Measurements from ENCODE around the gene MYOM3. TPM values are rescaled to one million over a fixed set of nuclear protein-coding genes. Genes with fewer than 3 reads are reported as not detected.

The MYOM3 gene
- total and polyA plus RNA-seq, 2 of the 13 experiments (the other 11 are each of a cell fraction or from before 2014, with no cell fraction given), result 5.8 to 15.3 TPM

DNA sequence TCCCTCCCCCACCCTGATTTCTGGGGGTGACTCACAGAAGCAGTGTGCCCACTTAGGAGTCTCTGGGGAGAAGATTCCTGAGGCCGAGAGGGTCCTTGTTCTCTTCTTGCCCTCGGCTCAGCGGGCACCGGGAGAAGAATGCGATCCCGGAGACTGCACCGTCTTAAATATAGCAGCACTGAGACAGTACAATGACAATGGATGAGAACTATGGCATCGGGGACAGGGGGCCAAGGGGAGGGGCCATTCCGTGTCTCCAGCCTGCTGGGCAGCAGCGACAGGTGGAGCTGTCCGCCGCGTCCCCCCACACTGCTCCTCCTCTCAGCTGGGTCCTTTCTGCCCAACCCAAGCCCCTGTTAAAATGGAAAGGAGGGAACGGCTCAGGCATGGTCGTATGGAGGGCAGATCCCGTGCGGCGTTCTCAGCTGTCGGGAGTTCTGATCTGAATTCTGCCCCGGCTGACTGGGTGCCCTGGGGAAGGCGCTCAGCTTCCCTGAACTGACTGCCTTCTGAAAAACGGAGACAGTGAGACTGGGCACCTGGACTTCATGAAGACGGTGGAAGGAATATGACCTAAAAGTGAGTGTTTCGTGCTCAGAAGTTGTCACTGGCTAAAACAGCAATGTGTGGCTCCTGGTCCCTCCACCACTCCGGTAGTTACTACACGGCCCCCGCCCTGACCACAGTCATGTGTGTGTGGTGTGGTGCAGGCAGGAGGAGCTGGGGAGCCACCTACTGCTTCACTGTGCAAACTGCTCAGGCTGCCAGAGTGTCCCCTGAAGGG lies at the start of gene MYOM3 (continued):
- TF ChIP-seq HMGXB4 (CRISPR knock-in tag; IDR thresholded peaks at IDR 0.05; ENCODE audit: borderline replicate concordance in 1 of 2, low read depth in 1 of 2) (peak; percentile 52 to 84; a peak in 3 of 4 replicates), ZNF160 (CRISPR knock-in tag; IDR thresholded peaks at IDR 0.05) (no peak), SETDB1 (CRISPR knock-in tag; IDR thresholded peaks at IDR 0.05; ENCODE audit: borderline replicate concordance) (no peak), PCBP2 (optimal IDR thresholded peaks at IDR 0.05; ENCODE audit: low read depth, low read length, poor library complexity, severe bottlenecking) (no peak), MYNN (CRISPR knock-in tag; IDR thresholded peaks at IDR 0.05; ENCODE audit: low read depth) (no peak), HOXA5 (CRISPR knock-in tag; IDR thresholded peaks at IDR 0.05) (no peak), ZZZ3 (CRISPR knock-in tag; IDR thresholded peaks at IDR 0.05; ENCODE audit: borderline replicate concordance) (no peak), ZNF280D (CRISPR knock-in tag; IDR thresholded peaks at IDR 0.05) (no peak; the same call in 1 of the 2 replicates), NKX3-1 (CRISPR knock-in tag; IDR thresholded peaks at IDR 0.05) (no peak), ZNF318 (CRISPR knock-in tag; IDR thresholded peaks at IDR 0.05) (no peak), ZNF839 (CRISPR knock-in tag; IDR thresholded peaks at IDR 0.05; ENCODE audit: borderline replicate concordance) (no peak)

Measured in HepG2 (cell line).